ENCODE measurements around the gene CHD2. TPM values are rescaled to one million over a fixed set of nuclear protein-coding genes. Genes with fewer than 3 reads are reported as not detected.

CHD2 gene
- total RNA-seq, 1 experiment from 2014 or later, result 120 TPM

DNA sequence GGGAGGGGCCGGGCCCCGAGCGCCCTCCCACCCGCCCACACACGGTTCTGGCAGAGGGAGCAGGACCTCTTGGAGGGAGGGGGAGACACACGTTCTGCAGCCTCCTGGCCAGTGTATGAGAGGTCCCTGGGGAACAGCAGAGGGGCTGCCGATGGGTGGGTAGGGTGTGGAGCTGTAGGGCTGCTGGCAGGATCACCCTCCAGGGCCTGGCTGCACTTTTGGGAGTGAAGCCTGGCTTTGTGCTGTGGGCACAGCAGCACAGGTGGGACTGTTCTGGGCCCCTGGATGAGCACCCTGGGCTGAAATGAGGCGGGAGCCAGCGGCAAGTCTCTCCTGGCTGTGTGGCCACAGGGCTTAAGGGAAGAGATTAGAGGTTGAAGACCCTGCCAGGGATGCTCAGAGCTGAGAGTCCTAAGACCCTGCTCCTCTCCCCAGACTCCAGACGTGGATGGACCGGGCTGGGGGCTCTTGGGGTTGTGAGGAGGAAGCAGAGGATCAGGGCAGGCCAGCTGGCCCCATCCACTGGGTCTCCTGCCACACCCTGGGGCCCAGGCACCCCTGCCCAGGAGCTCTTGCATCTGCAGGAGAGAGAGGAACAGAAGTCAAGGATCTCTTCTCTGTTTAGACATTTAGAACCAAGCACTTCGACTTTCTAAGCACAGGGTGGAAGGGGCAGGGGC is 143.6 kb downstream of the CHD2 start:
- CTCF ChIA-PET, result no interaction called here
- H3K4me3 ChIP-seq, result no peak overlapping the region
- no peak overlapping the region for H2AFZ ChIP-seq
- H3K36me3 ChIP-seq (ENCODE audit: low read depth), result no peaks in the 10 kb centered on the region
- no peaks in the 10 kb centered on the region for H3F3A ChIP-seq (ENCODE audit: insufficient read depth, low read depth)
- H3K27me3 ChIP-seq (ENCODE audit: insufficient read depth, low read depth), result no peaks in the 10 kb centered on the region
- H3K4me1 ChIP-seq (replicated peaks; ENCODE audit: insufficient read depth), result no peaks in the 10 kb centered on the region
- H3K9me2 ChIP-seq (ENCODE audit: insufficient read depth), result no peaks in the 10 kb centered on the region
- no peak overlapping the region for H3K27ac ChIP-seq
- TF ChIP-seq, protein P1, sequence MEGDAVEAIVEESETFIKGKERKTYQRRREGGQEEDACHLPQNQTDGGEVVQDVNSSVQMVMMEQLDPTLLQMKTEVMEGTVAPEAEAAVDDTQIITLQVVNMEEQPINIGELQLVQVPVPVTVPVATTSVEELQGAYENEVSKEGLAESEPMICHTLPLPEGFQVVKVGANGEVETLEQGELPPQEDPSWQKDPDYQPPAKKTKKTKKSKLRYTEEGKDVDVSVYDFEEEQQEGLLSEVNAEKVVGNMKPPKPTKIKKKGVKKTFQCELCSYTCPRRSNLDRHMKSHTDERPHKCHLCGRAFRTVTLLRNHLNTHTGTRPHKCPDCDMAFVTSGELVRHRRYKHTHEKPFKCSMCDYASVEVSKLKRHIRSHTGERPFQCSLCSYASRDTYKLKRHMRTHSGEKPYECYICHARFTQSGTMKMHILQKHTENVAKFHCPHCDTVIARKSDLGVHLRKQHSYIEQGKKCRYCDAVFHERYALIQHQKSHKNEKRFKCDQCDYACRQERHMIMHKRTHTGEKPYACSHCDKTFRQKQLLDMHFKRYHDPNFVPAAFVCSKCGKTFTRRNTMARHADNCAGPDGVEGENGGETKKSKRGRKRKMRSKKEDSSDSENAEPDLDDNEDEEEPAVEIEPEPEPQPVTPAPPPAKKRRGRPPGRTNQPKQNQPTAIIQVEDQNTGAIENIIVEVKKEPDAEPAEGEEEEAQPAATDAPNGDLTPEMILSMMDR (conservative IDR thresholded peaks at IDR 0.05), result no peak
- TF ChIP-seq EZH2 (IDR thresholded peaks at IDR 0.05; ENCODE audit: low read depth), result no peak
- no peak for DNase-seq
- BruUV-seq (replicated peaks), result no TSS peak
- no peak overlapping the region for H3K4me2 ChIP-seq
- no peaks in the 10 kb centered on the region for H4K20me1 ChIP-seq (ENCODE audit: insufficient read depth)
- intact Hi-C loops (cut with micrococcal nuclease; ENCODE audit: unreplicated experiment), result no loop called here
- POLR2A ChIA-PET (ENCODE audit: unreplicated experiment), result no interaction called here
- H3K9me3 ChIP-seq (ENCODE audit: insufficient read depth, low read depth), result no peaks in the 10 kb centered on the region; the same call in 1 of the 2 replicates
- H3K79me2 ChIP-seq (ENCODE audit: low read depth), result no peaks in the 10 kb centered on the region

DNA sequence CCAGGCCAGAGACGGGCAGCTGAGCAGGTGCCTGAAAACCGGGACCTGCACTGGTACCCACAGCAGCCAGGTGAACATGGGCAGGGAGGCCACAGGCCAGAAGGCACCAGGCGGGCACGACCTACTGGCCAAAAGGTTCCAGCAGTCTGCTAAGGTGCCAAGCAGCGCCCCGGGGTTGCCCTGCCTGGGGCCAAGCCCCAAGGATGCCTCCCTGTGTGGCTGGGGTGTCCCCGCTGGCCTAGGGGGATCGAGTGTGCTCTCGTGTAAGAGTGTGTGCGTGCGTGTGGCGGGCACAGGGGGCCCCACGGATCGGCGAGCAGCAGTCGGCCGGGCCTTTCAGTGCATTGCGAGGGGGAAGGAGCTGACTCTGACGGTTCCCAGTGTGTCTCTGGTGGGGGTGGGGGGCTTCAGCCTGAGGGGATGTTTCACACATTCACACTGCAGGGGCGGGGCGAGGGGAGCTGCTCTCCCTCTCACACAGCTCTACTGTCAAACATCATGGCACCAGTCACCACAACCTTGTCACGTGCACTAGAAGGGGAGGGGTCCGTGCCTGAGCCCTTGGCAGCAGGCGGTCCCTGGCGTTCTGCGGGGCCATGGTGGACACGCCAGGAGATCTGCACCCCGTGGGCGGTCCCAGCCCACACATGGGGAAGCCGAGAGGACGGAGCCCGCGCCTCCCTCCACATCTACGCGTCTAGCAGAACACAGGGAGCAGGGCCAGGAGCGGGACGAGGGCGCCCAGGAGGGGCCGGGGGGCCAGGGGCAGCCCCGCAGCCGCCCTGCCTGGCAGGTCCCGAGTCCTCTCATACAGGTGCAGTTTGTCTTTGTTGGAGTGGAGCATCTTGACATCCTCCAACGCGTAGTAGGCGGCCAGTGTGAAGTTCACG is 144.4 kb downstream of the CHD2 start:
- no peak overlapping the region for H3K27ac ChIP-seq
- H3F3A ChIP-seq (ENCODE audit: insufficient read depth, low read depth), result no peaks in the 10 kb centered on the region
- ChIA-PET CTCF (no interaction called here), POLR2A (ENCODE audit: unreplicated experiment) (no interaction called here)
- no peaks in the 10 kb centered on the region for H3K36me3 ChIP-seq (ENCODE audit: low read depth)
- no peaks in the 10 kb centered on the region for H3K9me2 ChIP-seq (ENCODE audit: insufficient read depth)
- no peak overlapping the region for H3K4me3 ChIP-seq
- no peak for DNase-seq
- H3K27me3 ChIP-seq (ENCODE audit: insufficient read depth, low read depth), result no peaks in the 10 kb centered on the region
- no peak overlapping the region for H2AFZ ChIP-seq
- intact Hi-C loops (cut with micrococcal nuclease; ENCODE audit: unreplicated experiment), result loop anchor here (5.0 kb wide), 1 partner anchor 397 kb away; no protein-coding TSS in a partner anchor
- TF ChIP-seq, protein P1 (conservative IDR thresholded peaks at IDR 0.05), result no peak
- TF ChIP-seq EZH2 (IDR thresholded peaks at IDR 0.05; ENCODE audit: low read depth), result no peak
- no TSS peak for BruUV-seq (replicated peaks)
- no peaks in the 10 kb centered on the region for H4K20me1 ChIP-seq (ENCODE audit: insufficient read depth)
- no peaks in the 10 kb centered on the region for H3K4me1 ChIP-seq (replicated peaks; ENCODE audit: insufficient read depth)
- H3K79me2 ChIP-seq (ENCODE audit: low read depth), result no peaks in the 10 kb centered on the region
- no peaks in the 10 kb centered on the region; the same call in 1 of the 2 replicates for H3K9me3 ChIP-seq (ENCODE audit: insufficient read depth, low read depth)
- no peak overlapping the region for H3K4me2 ChIP-seq

DNA sequence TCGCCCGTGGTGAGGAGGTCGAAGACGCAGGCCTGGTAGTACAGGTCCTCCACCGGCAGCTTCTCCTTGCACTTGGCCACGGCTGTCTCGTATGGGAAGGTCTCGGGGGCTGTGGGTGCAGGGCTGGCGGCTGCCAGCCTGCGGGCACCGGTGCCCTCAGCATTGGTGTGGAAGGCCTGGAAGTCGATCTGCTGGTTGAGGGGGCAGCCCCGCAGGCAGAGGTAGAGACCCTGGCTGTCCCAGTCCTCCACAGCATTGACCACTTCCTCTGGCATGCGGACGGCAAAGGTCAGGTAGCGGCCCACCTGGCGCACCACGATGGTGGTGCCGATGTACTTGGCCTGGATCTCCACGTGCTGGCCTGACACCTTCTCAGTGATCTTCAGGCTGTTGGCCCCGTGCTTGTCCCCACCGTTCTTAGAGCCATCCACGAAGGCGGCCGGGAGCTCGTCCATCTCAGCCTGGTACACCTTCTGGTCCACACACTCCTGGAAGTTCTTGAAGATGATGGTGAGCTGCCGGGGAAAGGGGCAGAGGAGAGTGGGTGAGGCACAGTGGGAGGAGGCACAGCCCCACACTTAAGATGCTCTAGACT is 145.2 kb downstream of the CHD2 start:
- Histone ChIP-seq H3K4me3 (no peak overlapping the region), H3K4me2 (no peak overlapping the region), H3K36me3 (ENCODE audit: low read depth) (no peaks in the 10 kb centered on the region), H3K9me2 (ENCODE audit: insufficient read depth) (no peaks in the 10 kb centered on the region), H3K27ac (no peak overlapping the region), H3K79me2 (ENCODE audit: low read depth) (no peaks in the 10 kb centered on the region), H3K4me1 (replicated peaks; ENCODE audit: insufficient read depth) (no peaks in the 10 kb centered on the region), H2AFZ (no peak overlapping the region), H3F3A (ENCODE audit: insufficient read depth, low read depth) (no peaks in the 10 kb centered on the region), H3K9me3 (ENCODE audit: insufficient read depth, low read depth) (no peaks in the 10 kb centered on the region; the same call in 1 of the 2 replicates), H4K20me1 (ENCODE audit: insufficient read depth) (no peaks in the 10 kb centered on the region), H3K27me3 (ENCODE audit: insufficient read depth, low read depth) (no peaks in the 10 kb centered on the region)
- BruUV-seq (replicated peaks), result no TSS peak
- intact Hi-C loops (cut with micrococcal nuclease; ENCODE audit: unreplicated experiment), result loop anchor here (5.0 kb wide), 1 partner anchor 398 kb away; no protein-coding TSS in a partner anchor
- POLR2A ChIA-PET (ENCODE audit: unreplicated experiment), result interaction anchor here (0.6 kb wide), 1 partner anchor 15 kb away, joined by 5 read pairs; no protein-coding TSS in a partner anchor
- no peak for DNase-seq
- no peak for TF ChIP-seq EZH2 (IDR thresholded peaks at IDR 0.05; ENCODE audit: low read depth)
- TF ChIP-seq, protein P1 (conservative IDR thresholded peaks at IDR 0.05), result no peak
- CTCF ChIA-PET, result no interaction called here
